ENCODE results near the gene ITPR2.

Gene ITPR2

DNA sequence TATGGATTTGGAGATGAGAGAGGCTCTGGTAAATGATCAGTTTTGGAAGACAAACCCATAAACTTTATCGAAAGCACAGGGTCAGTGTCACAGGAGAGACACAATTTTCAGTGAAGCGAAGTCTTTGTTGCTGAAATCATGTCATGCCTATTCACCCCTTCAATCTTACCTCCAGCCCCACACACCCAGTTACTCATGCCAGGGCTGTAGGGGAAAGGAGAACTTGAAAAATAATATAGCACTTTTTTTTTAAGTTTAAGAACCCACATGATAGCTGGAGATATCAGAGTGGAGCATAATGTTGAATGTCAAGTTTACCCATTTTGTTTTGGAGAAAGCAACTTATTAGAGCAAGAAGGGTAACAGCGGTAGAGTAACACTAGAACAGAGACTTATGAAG lies 530.2 kb downstream of the ITPR2 start:
- TF ChIP-seq, protein P1, sequence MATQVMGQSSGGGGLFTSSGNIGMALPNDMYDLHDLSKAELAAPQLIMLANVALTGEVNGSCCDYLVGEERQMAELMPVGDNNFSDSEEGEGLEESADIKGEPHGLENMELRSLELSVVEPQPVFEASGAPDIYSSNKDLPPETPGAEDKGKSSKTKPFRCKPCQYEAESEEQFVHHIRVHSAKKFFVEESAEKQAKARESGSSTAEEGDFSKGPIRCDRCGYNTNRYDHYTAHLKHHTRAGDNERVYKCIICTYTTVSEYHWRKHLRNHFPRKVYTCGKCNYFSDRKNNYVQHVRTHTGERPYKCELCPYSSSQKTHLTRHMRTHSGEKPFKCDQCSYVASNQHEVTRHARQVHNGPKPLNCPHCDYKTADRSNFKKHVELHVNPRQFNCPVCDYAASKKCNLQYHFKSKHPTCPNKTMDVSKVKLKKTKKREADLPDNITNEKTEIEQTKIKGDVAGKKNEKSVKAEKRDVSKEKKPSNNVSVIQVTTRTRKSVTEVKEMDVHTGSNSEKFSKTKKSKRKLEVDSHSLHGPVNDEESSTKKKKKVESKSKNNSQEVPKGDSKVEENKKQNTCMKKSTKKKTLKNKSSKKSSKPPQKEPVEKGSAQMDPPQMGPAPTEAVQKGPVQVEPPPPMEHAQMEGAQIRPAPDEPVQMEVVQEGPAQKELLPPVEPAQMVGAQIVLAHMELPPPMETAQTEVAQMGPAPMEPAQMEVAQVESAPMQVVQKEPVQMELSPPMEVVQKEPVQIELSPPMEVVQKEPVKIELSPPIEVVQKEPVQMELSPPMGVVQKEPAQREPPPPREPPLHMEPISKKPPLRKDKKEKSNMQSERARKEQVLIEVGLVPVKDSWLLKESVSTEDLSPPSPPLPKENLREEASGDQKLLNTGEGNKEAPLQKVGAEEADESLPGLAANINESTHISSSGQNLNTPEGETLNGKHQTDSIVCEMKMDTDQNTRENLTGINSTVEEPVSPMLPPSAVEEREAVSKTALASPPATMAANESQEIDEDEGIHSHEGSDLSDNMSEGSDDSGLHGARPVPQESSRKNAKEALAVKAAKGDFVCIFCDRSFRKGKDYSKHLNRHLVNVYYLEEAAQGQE (IDR thresholded peaks at IDR 0.05; ENCODE audit: insufficient read depth in 1 of 2, low read depth in 2 of 2, low read length in 2 of 2): no peak
- TF ChIP-seq TAF1 (IDR thresholded peaks at IDR 0.05; ENCODE audit: borderline replicate concordance, insufficient read depth, low read length) (no peak), FOXP2 (optimal IDR thresholded peaks at IDR 0.05; ENCODE audit: borderline replicate concordance, extremely low read depth, extremely low read length, insufficient read depth) (no peak), SIN3A (IDR thresholded peaks at IDR 0.05; ENCODE audit: borderline replicate concordance, insufficient read depth, low read length) (no peak), POLR2AphosphoS5 (IDR thresholded peaks at IDR 0.05; ENCODE audit: low read depth, low read length) (no peak)

DNA sequence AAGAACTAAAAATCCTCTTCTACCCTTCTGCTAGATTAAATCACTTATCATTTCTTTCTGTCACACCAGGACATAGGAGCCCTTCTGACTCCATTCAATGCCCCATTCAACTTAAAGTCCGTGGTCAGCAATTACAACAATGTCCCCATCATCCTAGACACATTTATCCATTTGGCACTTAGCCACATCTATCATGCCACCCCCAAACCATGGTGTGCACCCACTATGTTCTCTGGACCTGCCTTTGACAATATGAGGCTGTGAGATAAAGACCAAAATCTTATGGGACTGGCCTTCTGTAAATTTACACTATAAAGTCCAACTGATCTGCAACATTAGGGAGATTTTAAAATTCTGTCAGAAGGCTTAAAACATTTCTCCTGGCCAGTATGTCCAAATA lies 533.2 kb downstream of the ITPR2 start:
- TF ChIP-seq, protein P1 (IDR thresholded peaks at IDR 0.05; ENCODE audit: insufficient read depth in 1 of 2, low read depth in 2 of 2, low read length in 2 of 2): no peak
- no peak for TF ChIP-seq TAF1 (IDR thresholded peaks at IDR 0.05; ENCODE audit: borderline replicate concordance, insufficient read depth, low read length)
- no peak for TF ChIP-seq POLR2AphosphoS5 (IDR thresholded peaks at IDR 0.05; ENCODE audit: low read depth, low read length)
- TF ChIP-seq SIN3A (IDR thresholded peaks at IDR 0.05; ENCODE audit: borderline replicate concordance, insufficient read depth, low read length): no peak
- no peak for TF ChIP-seq FOXP2 (optimal IDR thresholded peaks at IDR 0.05; ENCODE audit: borderline replicate concordance, extremely low read depth, extremely low read length, insufficient read depth)

DNA sequence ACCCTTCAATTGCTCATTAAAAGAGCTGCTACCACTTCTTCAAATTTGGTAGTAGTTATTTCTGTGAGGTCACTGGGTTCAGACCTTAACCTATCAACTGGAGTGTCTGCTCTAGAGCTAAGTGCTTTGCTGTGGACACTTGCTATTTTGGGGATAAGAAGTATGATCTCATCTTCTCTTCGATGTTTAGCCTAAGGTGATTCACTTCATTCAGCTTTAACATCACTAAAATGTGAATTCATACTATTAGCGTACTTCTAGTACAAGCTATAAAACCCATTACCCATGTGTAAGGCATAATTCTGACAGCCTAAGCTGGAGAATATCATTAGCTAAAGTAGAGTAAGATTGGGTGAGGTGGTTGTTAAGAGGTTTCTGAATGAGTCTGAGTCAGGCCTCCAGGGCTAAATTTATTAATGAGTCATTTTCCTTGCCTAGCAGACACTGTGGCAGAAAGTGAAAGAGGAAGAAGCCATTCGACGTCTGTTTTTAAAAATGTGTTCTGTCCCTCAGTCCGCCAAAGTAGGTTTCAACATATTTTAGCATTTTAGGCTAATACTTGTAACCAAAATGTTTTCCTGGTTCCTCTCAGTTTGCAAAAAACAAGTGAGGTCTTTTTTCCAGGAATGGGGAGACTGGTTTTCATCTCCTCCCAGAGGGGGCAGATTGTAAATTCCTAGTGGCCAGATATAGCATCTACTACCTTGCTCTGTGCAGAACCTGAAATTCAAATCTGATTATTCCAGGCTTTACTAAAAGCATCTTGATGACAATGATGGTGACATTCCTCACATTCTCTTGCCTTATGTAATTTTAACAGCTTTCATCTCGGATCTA lies 534.0 kb downstream of the ITPR2 start:
- TF ChIP-seq POLR2AphosphoS5 (IDR thresholded peaks at IDR 0.05; ENCODE audit: low read depth, low read length): no peak
- TF ChIP-seq, protein P1 (IDR thresholded peaks at IDR 0.05; ENCODE audit: insufficient read depth in 1 of 2, low read depth in 2 of 2, low read length in 2 of 2): no peak

DNA sequence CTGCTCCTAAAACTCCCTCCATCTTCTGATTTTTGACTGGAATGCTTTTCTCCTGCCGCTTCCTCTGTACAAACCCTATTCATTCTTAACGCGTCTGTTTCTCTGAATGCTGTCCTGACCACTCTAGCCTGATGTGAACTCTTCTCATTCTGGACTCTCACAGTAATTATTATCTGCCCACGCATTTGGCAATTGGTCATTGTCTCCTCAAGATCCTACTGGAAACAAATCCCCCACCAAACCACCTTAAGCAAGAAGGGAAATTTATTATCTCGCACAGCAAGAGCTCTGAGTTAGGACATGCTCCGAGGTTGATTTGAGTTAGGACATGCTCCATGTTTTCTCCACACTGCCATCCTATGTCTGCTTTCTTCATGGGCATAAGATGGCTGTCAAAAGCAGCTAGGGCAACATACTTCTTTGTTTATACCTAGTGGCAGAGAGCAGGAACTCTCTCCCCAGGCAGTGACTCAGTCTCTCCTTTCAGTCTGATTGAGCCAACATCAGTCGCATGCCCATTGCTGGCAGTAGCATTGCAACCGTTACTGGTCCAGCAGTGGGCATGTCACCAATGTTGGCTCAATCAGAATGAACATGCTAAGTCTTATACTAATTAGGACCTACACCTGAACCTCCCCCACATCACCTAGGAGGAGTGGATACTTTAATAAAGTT lies 535.5 kb downstream of the ITPR2 start:
- TF ChIP-seq FOXP2 (optimal IDR thresholded peaks at IDR 0.05; ENCODE audit: borderline replicate concordance, extremely low read depth, extremely low read length, insufficient read depth) (no peak), TAF1 (IDR thresholded peaks at IDR 0.05; ENCODE audit: borderline replicate concordance, insufficient read depth, low read length) (no peak), POLR2AphosphoS5 (IDR thresholded peaks at IDR 0.05; ENCODE audit: low read depth, low read length) (no peak), SIN3A (IDR thresholded peaks at IDR 0.05; ENCODE audit: borderline replicate concordance, insufficient read depth, low read length) (no peak)
- TF ChIP-seq, protein P1 (IDR thresholded peaks at IDR 0.05; ENCODE audit: insufficient read depth in 1 of 2, low read depth in 2 of 2, low read length in 2 of 2): no peak

Measured in PFSK-1 (cell line).